Stimulated activated CD8-positive, alpha-beta memory T cell treated with anti-CD3 and anti-CD28 coated beads, Interleukin-7, amount 100 ng/mL, for 48 hours (primary cell): ENCODE measurements around the gene TSSK3.

Source experiments
- DNase-seq, 2 donors: peaks; one replicate each; pipeline ENCODE4 v3.0.0-alpha.2; 2020; ENCODE audit warnings: low read depth in 1 of 2; ENCODE audit errors: extremely low read depth in 1 of 2

Gene TSSK3

DNA sequence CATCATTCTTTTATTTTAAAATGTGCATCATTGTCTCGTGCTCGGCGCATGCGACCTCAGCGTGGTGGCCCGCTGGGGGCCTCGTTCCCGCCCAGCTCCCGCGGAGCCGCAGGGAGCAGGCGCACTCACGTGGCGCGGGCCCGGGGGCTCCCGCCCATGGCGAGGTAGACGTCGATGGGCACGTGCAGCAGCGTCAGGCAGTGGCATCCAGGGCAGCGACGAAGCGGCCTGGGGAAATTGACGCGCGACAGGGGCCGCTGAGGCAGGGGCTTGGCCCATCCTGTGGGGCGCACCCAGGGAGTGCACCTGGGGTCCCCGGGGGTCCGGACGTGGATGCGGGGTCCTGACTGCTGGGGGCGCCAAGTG, 1.0 kb upstream of the TSSK3 start:
- DNase-seq, result no peak

GRCh38 chr1:32361674-32362473, 465 bp upstream of the TSSK3 start:
- DNase-seq, result no peak

- no peak for DNase-seq
Measured at GRCh38 chr1:32363713-32364112, 1.4 kb downstream of the TSSK3 start.

GRCh38 chr1:32364836-32365235, 2.5 kb downstream of the TSSK3 start:
- DNase-seq, result no peak

- DNase-seq, result no peak
Measured at GRCh38 chr1:32365445-32365844, 3.1 kb downstream of the TSSK3 start.

DNA sequence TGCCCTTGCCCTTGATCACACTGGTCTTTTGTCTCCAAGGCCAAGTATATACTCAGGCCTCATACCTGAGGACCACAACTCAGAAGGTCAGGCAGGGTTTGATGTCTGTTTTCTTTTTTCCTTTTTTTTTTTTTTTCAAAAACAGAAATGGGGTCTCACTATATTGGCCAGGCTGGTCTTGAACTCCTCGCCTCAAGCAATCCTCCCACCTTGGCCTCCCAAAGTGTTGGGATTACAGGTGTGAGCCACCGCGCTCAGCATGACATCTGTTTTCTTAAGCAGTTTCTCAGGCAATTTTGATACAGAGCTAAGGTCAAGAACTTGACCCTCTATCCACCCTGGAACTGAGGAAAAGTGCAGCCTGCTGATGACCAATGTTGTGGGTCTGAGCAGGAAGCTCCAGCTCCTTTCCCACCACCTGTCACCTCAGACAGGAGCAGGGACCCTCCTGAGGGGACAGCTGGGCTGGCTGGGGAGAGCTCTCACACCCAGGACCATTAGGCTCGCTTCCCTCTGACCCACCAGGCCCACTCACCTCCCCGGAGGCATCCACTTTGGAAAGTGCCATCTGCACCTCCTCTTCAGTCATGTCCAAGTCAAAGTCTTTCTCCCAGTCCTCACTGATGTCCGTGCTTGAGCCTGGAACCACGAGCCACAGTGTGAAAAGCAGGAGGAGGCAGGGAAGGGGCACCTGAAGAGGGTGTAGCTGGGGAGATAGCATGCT, 5.7 kb downstream of the TSSK3 start:
- DNase-seq, result no peak

GRCh38 chr1:32372149-32372756, 9.9 kb downstream of the TSSK3 start:
- DNase-seq, result no peak

- no peak for DNase-seq
Measured at GRCh38 chr1:32373996-32374592, 11.8 kb downstream of the TSSK3 start.

DNA sequence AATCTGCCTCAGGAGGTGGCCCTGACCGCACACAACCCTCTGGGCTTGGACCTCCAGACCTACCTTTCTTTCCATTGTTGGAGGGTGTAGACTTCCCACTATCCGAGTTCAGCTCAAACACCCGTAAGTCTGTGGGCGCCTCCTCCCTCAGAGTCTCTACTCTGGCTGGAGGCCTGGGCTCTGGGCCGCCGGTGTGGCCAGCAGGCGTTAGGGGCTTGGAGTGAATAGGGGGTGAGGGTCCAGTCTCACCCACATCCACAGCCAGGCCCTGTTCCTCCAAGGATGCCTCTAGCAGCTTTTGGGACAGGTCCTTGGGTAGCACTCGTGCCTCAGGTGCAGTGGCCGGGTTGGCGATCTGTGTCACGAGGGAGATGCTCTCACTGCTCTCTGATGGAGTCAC, 13.9 kb downstream of the TSSK3 start:
- no peak for DNase-seq

DNA sequence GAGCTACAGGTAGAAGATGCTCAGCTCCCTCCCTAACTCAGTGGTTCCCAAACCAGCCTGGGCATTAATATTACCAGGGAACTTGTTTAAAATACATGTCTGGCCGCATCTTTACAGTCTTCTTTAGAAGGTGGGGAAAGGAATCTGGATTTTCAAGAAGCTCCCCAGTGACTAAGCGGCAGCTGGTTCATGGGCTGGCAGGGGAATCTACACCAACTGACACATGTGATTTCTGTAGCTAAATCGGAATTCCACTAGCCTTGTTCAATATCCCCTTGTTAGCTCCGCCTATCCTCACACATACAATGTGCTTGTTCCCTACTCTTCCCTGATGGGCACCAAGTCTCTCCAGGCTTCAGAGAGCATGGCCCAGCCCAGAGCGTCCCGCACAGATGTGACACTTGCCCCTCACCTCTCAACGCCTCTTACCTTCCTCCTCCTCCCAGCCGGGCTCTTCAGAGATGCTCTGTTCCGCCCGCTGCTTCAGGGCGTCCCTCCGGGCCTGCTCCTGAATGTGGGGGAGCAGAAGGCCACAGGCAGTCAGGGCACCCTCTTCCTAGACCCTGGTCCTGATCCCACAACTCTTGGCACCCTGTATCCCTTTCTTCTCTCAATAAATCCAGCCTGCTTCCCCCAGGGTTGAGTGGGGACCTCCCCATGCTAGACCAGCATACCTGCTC, 15.3 kb downstream of the TSSK3 start:
- DNase-seq, result no peak

DNA sequence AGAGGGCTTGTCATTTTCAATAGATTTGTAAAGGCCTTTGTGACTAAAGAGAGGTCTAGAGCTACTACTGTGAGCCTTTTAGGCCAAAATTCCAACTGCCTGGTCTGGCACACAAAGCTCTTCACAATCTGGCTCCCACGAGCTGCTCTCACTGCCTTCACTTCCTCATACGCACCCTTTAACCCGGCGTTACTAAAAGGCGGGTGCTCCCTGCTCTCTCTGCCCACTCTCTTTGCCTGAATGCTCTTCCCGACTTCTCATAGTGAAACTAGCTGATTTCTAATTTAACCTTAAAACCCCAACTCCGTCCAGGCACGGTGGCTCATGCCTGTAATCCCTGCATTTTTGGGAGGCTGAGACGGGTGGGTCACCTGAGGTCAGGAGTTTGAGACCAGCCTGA, 17.7 kb downstream of the TSSK3 start:
- no peak for DNase-seq

DNA sequence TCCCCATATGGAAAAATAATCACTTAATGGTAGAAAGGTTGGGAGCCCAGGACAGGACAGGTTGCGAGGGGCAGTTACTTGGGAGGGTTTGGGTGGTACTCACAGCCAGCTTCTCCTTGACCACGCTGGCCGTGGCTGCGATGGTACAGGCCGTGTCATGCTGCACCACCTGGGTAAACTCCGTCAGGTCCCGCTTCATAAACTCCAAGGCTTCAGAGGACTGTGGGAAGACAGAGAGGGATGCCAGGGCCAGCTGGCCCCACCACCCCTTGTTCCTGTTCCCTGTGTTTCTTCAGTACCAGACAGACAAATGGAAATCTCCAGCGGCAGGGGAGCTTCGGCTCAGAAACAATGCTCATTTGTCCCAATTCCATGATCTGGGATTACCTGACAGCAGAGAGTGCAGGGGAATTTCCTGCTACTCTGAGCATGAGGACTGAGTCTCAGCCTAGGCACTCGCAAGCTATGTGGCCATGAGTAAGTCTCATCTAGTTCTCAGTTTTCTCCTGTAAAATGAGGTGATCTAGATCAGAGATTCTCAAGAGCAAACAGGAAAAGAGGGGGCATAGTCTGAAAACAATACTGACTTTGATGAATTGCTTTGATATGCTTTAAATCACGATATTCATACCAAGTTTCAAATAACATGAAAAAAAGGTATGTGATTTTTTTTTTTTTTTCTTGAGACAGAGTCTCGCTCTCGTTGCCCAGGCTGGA, 24.5 kb downstream of the TSSK3 start:
- no peak for DNase-seq

- DNase-seq, result no peak
Measured at GRCh38 chr1:32388641-32389040, 26.3 kb downstream of the TSSK3 start.

- DNase-seq, result no peak
Measured at GRCh38 chr1:32390904-32391870, 28.8 kb downstream of the TSSK3 start.

- no peak for DNase-seq
Measured at GRCh38 chr1:32392325-32392724, 30.0 kb downstream of the TSSK3 start.

GRCh38 chr1:32393136-32393535, 30.8 kb downstream of the TSSK3 start:
- no peak for DNase-seq

DNA sequence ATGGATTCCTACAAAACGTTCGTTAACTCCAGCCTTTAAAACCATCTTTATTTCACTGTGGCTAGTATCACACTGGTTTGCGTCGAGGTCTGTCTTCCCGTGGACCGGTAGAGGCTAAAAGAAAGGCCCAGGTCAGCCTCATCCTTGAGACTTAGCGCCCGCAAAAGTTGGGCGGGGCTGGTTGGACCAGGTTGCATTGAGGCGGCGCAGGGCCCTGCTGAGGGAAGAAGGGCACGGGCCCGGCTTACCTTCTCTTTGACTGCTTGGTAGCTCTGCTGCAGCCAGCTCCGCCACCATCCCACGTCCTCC, 31.4 kb downstream of the TSSK3 start:
- no peak for DNase-seq

GRCh38 chr1:32394141-32394889, 32.0 kb downstream of the TSSK3 start, which contains the start of gene BSDC1:
Gene BSDC1 (minus strand): TSS chr1:32394441. CDS start chr1:32394414, 27 bp downstream.
- peak; percentile 94 to 97 for DNase-seq
